GM04503 (cell line): ENCODE data around the gene TTC39A.
"Not testable (repeated sequence)": the region's sequence is repeated elsewhere in the genome, so short reads cannot be mapped to it uniquely, and the experiment has no call there.

ENCODE experiments used
- DNase-seq: peaks from one replicate; pipeline ENCODE4 v3.0.0-alpha.2; 2012; ENCODE audit warnings: low read depth

TTC39A gene

GRCh38 chr1:51336711-51337110, 6.3 kb upstream of the TTC39A start:
- no peak for DNase-seq

GRCh38 chr1:51336004-51336403, 5.6 kb upstream of the TTC39A start:
- DNase-seq = no peak

- no peak for DNase-seq
Measured at GRCh38 chr1:51331206-51332100, 1.1 kb upstream of the TTC39A start.

GRCh38 chr1:51329443-51330325, 678 bp downstream of the TTC39A start:
- no peak for DNase-seq

GRCh38 chr1:51328926-51329325, 1.4 kb downstream of the TTC39A start:
- no peak for DNase-seq

- no peak for DNase-seq
Measured at GRCh38 chr1:51328279-51328678, 2.1 kb downstream of the TTC39A start.

- no peak for DNase-seq
Measured at GRCh38 chr1:51327386-51327785, 3.0 kb downstream of the TTC39A start.

GRCh38 chr1:51326839-51327238, 3.5 kb downstream of the TTC39A start:
- DNase-seq = no peak

- DNase-seq = no peak
Measured at GRCh38 chr1:51325878-51326755, 4.2 kb downstream of the TTC39A start.

- no peak for DNase-seq
Measured at GRCh38 chr1:51325391-51325790, 5.0 kb downstream of the TTC39A start.

GRCh38 chr1:51325011-51325385, 5.4 kb downstream of the TTC39A start:
- DNase-seq = not testable (repeated sequence)

GRCh38 chr1:51324251-51325010, 5.9 kb downstream of the TTC39A start:
- DNase-seq = no peak

- no peak for DNase-seq
Measured at GRCh38 chr1:51323778-51324177, 6.6 kb downstream of the TTC39A start.

GRCh38 chr1:51322417-51323101, 7.8 kb downstream of the TTC39A start:
- no peak for DNase-seq

GRCh38 chr1:51321924-51322280, 8.5 kb downstream of the TTC39A start:
- no peak for DNase-seq

GRCh38 chr1:51320967-51321923, 9.1 kb downstream of the TTC39A start:
- no peak for DNase-seq

GRCh38 chr1:51317798-51318197, 12.6 kb downstream of the TTC39A start:
- no peak for DNase-seq

GRCh38 chr1:51316846-51317120, 13.6 kb downstream of the TTC39A start:
- DNase-seq = no peak

GRCh38 chr1:51316113-51316845, 14.1 kb downstream of the TTC39A start:
- DNase-seq = no peak
